NCI-H345 treated with DMSO at 0.1 percent for 48 hours (cell line): ENCODE data around the gene GALNT2.

ENCODE experiments used
- DNase-seq: peaks from one replicate; lab custom pipeline; 2025; ENCODE audit not compliant: unreplicated experiment; lab: John Stamatoyannopoulos, UW

The GALNT2 gene

DNA sequence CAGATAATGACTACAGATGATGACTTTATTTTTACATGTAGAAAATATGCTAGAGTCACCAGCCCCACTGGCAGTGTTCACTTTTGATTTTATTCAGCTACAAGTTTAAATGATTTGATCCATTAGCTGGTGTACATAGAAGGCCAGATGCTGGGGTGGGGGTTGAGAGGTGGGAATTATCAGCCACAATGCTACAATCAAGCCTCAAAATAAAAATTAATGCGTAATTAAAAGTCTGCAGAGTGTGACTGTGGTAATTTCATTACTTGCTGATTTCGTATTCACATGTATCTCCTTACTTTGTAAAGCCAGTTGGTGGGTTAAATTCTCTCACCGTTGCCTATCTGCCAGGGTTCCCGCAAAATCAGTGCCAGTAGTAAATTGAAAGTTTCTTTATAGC, 109.3 kb downstream of the GALNT2 start:
- no peak for DNase-seq

DNA sequence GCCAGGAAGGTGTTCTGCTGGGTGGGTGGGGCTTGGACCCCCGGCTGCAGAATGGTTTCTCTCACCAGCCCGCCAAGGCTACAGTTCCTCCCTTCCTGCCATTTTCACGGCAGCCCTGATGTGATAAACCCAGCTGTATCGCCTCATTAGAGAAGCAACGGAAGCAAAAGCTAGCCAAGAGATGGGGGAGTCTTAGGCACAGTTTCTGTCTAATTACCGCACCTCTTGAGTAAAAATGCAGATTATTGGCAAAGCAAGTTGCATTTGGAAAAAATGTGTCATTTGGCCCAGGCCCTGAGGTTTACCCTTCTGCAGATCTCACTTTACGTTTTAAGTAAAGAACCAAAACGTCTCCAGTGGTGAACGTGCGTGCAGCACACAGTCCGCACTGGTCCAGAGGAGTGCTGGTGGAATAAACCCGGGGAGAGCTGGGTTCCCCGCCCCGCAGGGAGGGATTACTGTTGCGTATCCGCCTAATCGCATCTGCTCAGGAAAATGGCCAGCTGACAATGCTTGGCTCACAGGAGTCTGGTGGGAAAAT, 109.9 kb downstream of the GALNT2 start:
- no peak for DNase-seq

DNA sequence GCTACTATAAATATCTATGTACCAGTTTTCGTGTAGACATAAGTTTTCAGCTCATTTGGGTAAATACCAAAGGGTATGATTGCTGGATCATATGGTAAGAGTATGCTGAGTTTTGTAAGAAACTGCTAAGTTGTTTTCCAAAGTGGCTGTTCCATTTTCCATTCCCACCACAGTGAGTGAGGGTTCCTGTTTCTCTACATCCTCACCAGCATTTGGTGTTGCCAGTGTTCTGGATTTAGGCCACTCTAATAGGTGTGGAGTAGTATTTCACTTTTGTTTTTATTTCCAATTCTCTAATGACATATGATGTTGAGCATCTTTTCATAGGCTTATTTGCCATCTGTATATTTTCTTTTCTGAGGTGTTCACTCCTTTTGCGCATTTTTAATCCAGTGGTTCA, 112.2 kb downstream of the GALNT2 start:
- no peak for DNase-seq

DNA sequence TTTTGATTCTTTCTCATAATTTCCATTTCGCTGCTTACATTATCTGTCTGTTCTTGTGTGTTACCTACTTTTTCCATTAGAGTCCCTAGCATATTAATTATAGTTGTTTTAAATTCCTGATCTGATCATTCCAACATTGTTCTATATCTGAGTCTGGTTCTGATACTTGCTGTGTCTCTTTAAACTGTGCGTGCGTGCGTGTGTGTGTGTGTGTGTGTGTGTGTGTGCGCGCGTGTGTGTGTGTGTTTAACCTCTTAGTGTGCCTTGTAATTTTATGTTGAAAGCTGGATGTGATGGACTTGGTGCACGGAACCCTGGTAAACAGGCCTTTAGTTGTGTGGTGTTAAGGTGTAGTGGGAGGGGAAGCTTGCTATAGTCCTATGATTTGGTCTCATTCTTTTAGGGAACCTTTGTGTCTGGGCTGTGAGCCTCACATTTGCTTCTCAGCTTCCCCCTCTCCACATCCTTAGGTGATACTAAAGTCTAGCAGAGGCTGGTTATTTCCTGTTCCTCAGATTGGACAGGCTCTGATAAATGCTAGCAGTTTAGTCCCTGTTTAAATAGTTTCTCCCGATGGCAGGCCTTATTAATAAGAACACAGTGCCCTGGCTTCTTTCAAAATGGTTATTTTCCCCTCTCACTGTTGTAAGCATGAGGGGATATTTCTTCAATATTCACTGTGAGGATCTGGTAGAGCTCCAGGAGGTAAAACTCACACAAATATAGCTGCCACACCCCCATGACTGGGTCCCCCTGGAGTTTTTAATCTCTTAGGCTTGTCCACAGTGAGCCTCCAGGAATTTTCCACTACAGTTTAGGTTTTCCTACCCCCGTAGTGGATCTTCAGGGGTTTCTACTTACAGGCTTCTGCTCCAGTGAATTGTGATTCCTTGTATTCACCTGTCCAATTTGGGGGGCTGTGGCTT, 118.3 kb downstream of the GALNT2 start:
- DNase-seq = no peak

DNA sequence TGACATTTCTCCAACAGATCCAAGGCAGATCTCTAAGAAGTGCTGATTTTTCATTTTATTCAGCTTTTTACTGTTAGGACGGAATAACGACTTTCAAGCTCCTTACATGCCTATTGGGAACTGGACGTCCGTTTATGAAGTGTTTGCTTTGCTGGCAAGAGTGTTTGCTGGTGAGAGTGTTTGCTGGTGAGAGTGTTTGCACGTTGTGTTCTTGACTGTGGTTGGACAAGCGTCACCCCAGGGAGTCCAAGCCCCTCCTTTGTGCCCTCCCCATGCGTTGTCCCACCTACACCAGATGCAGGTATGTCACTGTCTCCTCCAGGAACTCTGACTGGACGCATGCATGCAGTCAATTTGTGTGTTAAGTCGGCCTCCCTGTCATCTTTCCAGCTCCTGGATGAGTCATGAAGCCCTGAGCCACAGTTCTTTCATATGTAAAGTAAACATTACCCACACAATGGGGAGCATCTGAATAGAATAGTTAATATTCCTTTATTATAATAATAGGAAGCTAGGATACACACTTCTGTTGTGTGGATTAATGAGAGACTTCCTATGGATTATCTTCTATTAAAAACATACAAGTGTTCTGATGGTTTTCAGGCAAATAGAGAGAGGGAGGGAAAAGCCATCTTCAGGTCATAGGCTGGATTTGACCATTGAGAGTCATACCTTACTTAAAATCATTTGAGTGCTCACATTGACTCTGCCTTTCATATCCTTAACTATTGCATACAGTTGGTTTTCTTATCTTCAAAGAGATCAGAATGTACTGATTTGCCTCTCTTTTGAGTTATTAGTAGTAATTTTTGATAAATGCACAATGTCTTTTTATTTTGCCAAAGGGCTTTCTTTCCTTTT, 119.2 kb downstream of the GALNT2 start:
- peak; percentile 90 for DNase-seq

DNA sequence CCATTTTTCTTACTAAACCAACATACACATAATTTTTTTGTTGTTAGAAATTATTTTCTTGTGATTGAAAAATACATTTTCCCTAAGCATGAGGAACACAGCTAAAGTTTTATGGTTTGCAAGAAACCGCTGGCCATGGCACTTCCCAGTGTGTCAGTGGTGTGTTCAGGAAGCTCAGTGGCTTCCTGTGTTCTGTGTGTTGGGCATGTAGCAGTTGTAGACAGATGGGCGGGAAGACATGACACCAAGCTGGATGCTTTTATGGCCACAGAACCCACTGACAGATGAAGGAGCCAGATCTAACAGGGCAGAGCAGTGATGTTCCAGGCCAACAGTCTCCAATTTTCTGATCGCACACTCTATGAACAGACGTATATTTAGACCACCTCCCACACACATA, 119.8 kb downstream of the GALNT2 start:
- DNase-seq = no peak

DNA sequence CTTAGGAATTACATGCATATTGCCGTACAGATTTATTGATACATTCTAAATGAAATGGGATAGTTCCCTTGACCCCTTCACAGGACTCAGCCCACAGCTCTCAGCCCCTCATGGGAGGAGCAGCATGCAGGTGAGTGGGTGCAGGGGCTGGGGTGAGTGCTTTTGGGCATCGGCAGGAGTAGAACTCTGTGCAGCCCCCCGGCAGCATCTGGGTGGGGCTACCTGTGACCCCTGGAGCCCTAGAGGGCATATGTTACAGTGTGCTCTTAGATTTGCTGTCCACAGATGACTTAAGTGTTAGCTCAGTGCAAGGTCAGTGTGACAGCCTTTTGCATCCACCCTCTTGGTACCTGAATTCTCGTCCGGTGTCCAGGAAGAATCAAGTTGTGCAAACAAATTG, 120.3 kb downstream of the GALNT2 start:
- DNase-seq = no peak

DNA sequence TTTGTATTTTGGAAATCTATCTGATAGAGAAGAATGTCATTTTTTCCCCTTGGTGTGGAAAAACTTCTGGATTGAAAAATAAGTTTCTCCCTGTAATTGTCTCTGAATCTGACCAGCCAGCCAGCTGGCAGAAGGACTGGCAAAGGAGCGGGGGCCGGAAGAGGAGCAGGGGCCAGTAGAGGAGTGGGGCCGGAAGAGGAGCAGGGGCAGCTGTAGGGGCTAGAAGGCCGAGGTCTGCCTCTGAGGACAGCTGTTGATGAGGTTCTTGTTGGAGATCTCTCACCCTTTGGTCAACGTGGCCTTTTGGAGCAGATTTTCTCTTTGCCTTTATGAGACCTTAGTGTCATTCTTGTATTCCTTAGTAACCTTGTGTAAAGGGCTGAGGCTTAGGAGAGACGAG, 121.8 kb downstream of the GALNT2 start:
- no peak for DNase-seq

DNA sequence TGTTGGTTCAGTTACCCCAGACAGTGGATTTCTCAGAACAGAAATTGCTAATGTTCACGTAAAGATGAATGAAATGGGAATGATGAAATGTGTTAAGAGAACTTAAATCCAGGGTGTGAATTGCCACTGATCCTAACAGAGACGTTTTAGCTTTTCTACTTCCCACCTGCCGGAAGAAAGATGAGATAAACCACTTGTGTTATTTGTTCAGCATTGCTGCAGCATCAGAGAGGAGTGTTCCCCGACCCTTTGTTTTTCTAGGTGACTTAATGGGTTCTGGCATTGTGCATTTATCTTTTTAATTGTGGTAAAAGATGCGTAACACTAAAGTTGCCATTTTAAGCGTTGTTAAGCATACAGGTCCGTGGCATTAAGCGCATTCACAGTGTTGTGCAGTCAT, 122.3 kb downstream of the GALNT2 start:
- peak; percentile 91 for DNase-seq

DNA sequence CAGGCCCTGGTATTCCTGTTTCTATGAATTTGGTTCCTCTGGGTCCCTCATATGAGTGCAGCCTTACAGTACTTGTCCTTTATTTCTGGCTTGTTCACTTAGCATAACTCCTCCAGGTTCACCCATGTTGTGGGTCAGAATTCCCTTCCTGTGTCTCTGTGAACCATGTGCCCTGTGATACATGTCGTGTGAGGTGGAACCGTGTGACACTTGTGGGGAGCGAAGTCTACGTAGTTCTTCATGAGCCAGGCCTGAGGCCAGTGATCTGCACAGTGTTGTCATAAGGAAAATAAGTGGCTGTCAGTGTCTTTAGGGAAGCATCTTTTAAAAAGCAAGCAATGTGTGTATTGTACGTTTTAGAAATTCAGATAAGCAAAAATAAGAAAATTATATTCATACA, 122.8 kb downstream of the GALNT2 start:
- DNase-seq = no peak

DNA sequence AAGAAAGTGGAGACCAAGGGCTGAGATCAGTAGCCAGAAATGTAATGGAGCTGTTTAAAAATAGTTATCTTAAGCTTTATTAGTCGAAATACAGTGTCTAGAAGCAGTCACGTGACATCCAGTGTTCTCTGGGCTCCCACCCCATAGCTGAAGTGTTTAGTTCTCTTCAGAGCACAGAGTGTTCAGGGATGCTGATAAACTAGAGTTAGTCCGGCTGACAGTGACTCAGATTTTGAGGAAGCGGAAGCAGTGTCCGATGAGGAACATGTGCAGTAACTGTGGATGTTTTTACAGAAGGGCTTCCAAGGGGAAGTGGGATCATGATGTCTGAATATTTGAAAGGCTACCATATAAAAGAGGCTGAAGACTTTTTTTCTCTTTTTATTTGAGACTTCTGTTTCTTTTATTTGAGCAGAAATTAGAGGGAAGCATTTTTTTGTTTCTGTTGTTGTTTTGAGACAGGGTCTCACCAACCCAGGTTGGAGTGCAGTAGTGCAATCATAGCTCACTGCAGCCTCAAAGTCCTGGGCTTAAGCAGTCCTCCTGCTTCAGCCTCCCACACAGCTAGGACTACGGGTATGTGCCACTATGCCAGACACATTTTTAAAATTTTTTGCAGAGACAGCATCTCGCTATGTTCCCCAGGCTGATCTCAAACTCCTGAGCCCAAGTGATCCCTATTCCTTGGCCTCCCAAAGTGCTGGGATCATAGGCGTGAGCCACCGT, 124.2 kb downstream of the GALNT2 start:
- DNase-seq = no peak

DNA sequence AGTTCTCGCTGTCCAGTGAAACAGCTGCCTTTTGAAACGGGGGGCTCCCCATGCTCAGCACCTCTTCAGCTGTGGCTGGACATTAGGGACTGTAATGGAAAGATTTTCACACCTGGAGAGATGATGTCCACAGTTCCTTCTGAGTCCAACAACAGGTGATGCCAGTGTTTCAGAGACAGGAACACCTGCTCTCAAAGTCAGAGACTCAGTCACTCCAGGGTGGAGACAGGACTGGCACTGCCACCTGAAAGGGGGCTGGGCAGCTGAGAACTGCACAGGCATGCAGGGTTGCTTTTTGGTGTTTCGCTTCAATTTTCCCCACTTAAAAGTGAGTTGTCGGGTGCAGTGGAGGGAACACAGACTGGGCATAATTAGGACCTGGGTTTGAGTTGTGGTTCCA, 124.8 kb downstream of the GALNT2 start:
- DNase-seq = no peak

DNA sequence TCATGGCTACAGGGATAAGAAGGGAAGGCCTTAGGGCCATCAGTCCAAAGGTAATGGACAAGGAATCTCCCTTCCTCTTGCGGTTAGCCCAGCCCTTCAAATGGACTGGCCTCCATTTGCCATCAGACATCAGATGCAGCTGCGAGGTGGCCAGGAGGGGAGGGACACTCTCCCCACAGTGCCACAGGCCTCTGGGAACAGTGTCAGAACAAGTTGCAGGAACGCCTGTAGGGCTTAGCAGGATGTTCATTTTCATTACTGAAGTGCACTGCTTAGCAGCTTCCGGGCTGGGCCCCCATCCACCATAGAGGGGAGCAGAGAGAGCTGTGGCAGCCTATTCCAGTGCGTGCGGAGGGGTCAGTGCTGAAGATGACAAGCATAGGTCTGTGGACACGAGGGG, 127.5 kb downstream of the GALNT2 start:
- no peak for DNase-seq

DNA sequence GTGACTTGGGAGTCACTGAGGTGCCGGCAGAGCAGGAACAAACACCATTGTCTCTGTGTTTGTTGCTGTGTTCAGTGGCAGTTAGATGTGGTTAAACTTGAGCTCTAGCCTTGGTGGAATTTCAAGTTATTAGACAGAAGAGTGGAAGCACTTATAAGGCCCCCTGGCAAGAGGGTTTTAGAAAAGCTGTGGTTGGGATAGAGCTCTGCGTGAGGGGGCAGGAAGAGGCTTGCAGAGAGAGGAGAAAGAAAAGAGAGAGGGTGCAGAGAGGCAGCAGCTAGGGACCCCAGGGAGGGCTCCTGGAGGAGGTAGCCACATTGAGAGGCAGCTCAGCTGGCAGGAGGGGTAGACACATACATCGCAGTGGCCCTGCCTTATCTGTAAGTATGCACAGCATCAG, 128.2 kb downstream of the GALNT2 start:
- DNase-seq = no peak

DNA sequence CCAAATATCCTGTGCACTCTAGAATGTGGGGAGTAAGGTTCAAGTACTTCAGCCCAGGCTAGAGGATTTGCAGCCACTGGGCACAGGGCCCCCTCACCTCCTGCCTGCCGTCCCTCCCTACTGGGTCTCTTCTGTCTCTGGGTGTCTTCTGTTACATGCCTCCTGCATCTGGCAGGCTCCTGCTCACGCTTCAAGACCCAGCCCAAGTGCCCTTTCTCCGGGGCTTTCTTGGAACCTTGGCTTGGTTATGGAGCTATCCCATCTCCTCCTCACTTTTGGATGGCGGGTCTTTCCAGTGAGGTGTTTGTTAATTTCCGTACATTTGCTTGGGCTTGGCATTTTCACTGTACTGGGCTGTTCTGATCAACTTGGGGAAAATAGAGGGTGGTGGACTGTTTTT, 129.0 kb downstream of the GALNT2 start:
- no peak for DNase-seq

DNA sequence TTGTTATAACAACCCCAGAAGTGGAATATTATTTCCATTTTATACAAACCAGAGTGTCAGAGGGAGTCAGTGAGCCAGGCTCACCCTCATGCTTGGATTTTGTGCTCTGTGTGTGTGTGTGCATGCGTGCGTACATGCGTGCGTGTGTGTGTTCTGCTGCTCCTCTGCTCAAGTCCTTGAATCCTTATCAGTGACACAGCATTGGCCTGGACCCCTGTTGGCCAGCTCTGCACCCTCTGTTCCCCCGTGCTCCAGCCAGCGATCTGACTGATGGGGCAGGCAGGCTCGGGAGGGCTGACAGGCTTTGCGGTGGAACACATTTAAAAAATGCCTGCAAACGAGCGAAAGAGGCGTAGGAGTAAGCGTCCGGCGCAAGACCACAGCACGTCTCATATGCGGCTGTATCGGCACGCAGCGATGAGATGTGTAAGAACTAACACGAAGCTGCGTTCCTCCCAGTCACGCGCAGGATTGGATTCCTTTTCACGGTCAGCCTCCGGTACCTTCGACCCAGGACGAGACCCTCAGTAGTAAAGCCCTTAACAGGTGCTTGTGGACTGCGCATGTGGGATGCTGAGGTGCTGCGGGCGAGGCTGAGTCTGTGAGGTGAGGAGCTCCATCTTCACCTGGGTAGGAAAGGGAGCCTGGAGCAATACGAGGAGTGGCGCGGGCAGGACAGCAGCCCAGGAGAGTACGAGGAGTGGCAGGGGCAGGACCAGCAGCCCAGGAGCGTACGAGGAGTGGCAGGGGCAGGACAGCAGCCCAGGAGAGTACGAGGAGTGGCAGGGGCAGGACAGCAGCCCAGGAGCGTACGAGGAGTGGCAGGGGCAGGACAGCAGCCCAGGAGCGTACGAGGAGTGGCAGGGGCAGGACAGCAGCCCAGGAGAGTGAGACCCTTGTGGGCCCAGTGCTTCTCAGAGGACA, 130.9 kb downstream of the GALNT2 start:
- no peak for DNase-seq

DNA sequence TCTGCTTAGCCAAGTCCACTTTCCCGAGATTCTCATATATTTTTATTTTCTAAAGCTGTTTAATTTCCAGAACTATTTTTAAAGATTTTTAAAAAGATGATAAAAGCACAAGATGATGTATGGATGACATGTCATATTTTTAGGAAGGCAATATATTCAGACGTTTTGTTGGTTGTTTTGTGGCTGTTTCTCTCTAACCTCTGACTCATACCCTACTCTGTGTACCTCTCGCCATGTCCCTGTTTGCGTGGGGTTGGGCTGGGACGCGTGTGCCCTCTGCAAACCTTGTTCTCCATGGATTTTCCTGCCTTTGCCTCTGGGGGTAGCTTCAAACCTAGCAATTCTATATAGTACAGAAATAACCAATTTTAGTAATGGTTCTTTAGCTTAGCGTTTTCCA, 132.0 kb downstream of the GALNT2 start:
- no peak for DNase-seq

DNA sequence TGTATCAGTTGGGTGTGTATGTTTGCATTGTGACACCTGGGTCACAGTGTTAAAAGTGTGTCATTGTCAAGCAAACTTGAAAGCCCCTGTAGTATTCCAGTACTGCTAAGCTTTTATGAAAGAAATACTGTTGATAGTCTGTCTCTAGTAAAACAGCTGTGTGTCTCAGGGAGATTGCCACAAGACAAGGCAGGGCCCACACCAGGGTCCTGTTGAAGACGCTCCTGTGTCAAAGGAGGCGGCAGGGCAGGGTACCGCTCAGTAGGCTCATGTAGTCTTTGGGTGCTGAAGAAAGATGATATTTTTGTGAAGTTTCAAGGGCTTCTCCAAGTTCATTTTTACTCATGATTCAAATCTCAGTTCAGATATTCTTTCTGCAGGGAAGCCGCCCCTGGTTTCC, 132.5 kb downstream of the GALNT2 start:
- no peak for DNase-seq

DNA sequence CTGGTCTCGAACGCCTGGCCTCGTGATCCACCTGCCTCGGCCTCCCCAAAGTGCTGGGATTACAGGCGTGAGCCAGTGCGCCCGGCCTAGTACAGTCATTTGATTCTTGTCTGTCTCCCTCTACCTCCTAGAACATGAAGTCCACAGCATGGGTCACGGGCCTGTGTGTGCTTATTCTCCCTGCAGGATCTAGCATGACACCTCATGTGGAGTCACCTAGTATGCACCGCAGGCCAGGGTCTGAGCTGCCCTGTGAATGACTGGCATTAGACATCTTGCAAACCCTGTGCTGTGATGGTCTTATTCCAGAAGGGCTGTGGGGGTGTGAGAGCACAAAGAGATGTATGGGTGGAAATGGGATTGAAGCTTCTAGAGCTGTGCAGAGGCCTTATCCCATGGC, 133.2 kb downstream of the GALNT2 start:
- DNase-seq = no peak

DNA sequence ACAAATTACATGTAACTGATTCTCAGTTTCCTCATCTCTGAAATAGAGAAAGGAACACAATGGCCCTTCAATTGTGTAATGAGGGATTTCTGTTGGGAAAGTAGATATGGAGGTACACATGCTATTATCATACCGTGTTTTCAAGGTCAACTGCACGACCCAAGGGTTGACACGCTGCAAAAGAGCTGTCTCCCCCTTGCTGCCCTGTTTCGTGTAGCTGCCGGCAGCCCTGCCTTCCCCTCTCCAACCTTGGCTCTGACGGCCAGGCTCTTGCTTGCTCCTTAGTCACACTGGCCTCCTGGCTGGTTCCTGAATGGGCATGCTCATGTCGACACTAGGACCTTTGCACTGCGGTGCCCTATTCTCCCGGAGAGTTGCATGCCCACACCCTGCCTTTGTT, 134.4 kb downstream of the GALNT2 start:
- no peak for DNase-seq
